ENCODE measurements around the gene VENTX.
"Not testable (repeated sequence)": the region's sequence is repeated elsewhere in the genome, so short reads cannot be mapped to it uniquely, and the experiment has no call there.

VENTX gene

GRCh38 chr10:133231946-133232574, 5.6 kb upstream of the VENTX start:
- H3K9ac ChIP-seq (ENCODE audit: low read depth, low read length), result peak overlapping the region; percentile 61
- H3K4me1 ChIP-seq (ENCODE audit: control insufficient read depth, insufficient read depth, low read length), result peaks cover 2% of the 10 kb centered on the region
- peak overlapping the region; percentile 62 for H3K4me3 ChIP-seq (ENCODE audit: low read depth, low read length)
- peaks cover 2% of the 10 kb centered on the region for H3K36me3 ChIP-seq (ENCODE audit: control insufficient read depth, insufficient read depth, low read length)
- no peaks in the 10 kb centered on the region for H3K9me3 ChIP-seq (ENCODE audit: control insufficient read depth, insufficient read depth, low read length)
- H3K27me3 ChIP-seq (ENCODE audit: control insufficient read depth, insufficient read depth, low read length), result peaks cover 27% of the 10 kb centered on the region

- not testable (repeated sequence) for H3K36me3 ChIP-seq (ENCODE audit: control insufficient read depth, insufficient read depth, low read length); H3K9me3 ChIP-seq (ENCODE audit: control insufficient read depth, insufficient read depth, low read length); H3K9ac ChIP-seq (ENCODE audit: low read depth, low read length); H3K4me1 ChIP-seq (ENCODE audit: control insufficient read depth, insufficient read depth, low read length)
- Histone ChIP-seq H3K4me3 (ENCODE audit: low read depth, low read length) (peak overlapping the region; percentile 32), H3K27me3 (ENCODE audit: control insufficient read depth, insufficient read depth, low read length) (peaks cover 18% of the 10 kb centered on the region)
These were observed 2.9 kb upstream of the VENTX start for GRCh38 chr10:133234796-133235195.

- Histone ChIP-seq H3K9ac (ENCODE audit: low read depth, low read length) (no peak overlapping the region), H3K27me3 (ENCODE audit: control insufficient read depth, insufficient read depth, low read length) (peaks cover 18% of the 10 kb centered on the region), H3K36me3 (ENCODE audit: control insufficient read depth, insufficient read depth, low read length) (peaks cover 2% of the 10 kb centered on the region), H3K4me3 (ENCODE audit: low read depth, low read length) (peak overlapping the region; percentile 32), H3K4me1 (ENCODE audit: control insufficient read depth, insufficient read depth, low read length) (no peaks in the 10 kb centered on the region), H3K9me3 (ENCODE audit: control insufficient read depth, insufficient read depth, low read length) (no peaks in the 10 kb centered on the region)
These were observed 2.3 kb upstream of the VENTX start for GRCh38 chr10:133235265-133235855.

GRCh38 chr10:133235932-133236331, 1.7 kb upstream of the VENTX start:
- Histone ChIP-seq H3K36me3 (ENCODE audit: control insufficient read depth, insufficient read depth, low read length) (peaks cover 2% of the 10 kb centered on the region), H3K4me3 (ENCODE audit: low read depth, low read length) (peak overlapping the region; percentile 50), H3K27me3 (ENCODE audit: control insufficient read depth, insufficient read depth, low read length) (peaks cover 18% of the 10 kb centered on the region), H3K9me3 (ENCODE audit: control insufficient read depth, insufficient read depth, low read length) (no peaks in the 10 kb centered on the region), H3K9ac (ENCODE audit: low read depth, low read length) (no peak overlapping the region), H3K4me1 (ENCODE audit: control insufficient read depth, insufficient read depth, low read length) (no peaks in the 10 kb centered on the region)

- Histone ChIP-seq H3K36me3 (ENCODE audit: control insufficient read depth, insufficient read depth, low read length) (no peaks in the 10 kb centered on the region), H3K4me3 (ENCODE audit: low read depth, low read length) (peak overlapping the region; percentile 50), H3K9ac (ENCODE audit: low read depth, low read length) (no peak overlapping the region), H3K9me3 (ENCODE audit: control insufficient read depth, insufficient read depth, low read length) (no peaks in the 10 kb centered on the region), H3K27me3 (ENCODE audit: control insufficient read depth, insufficient read depth, low read length) (peaks cover 18% of the 10 kb centered on the region), H3K4me1 (ENCODE audit: control insufficient read depth, insufficient read depth, low read length) (no peaks in the 10 kb centered on the region)
These were observed 1.0 kb upstream of the VENTX start for GRCh38 chr10:133236401-133237240.

GRCh38 chr10:133237241-133237587, 441 bp upstream of the VENTX start:
- peak overlapping the region; percentile 50 for H3K4me3 ChIP-seq (ENCODE audit: low read depth, low read length)
- H3K9ac ChIP-seq (ENCODE audit: low read depth, low read length), result peak overlapping the region; percentile 37
- H3K4me1 ChIP-seq (ENCODE audit: control insufficient read depth, insufficient read depth, low read length), result no peaks in the 10 kb centered on the region
- no peaks in the 10 kb centered on the region for H3K36me3 ChIP-seq (ENCODE audit: control insufficient read depth, insufficient read depth, low read length)
- peaks cover 18% of the 10 kb centered on the region for H3K27me3 ChIP-seq (ENCODE audit: control insufficient read depth, insufficient read depth, low read length)
- no peaks in the 10 kb centered on the region for H3K9me3 ChIP-seq (ENCODE audit: control insufficient read depth, insufficient read depth, low read length)

- no peaks in the 10 kb centered on the region for H3K36me3 ChIP-seq (ENCODE audit: control insufficient read depth, insufficient read depth, low read length)
- peaks cover 16% of the 10 kb centered on the region for H3K27me3 ChIP-seq (ENCODE audit: control insufficient read depth, insufficient read depth, low read length)
- H3K9me3 ChIP-seq (ENCODE audit: control insufficient read depth, insufficient read depth, low read length), result no peaks in the 10 kb centered on the region
- no peaks in the 10 kb centered on the region for H3K4me1 ChIP-seq (ENCODE audit: control insufficient read depth, insufficient read depth, low read length)
- H3K9ac ChIP-seq (ENCODE audit: low read depth, low read length), result peak overlapping the region; percentile 60
- peak overlapping the region; percentile 50 for H3K4me3 ChIP-seq (ENCODE audit: low read depth, low read length)
These were observed 780 bp downstream of the VENTX start for GRCh38 chr10:133238466-133238804.

- Histone ChIP-seq H3K9ac (ENCODE audit: low read depth, low read length) (no peak overlapping the region), H3K27me3 (ENCODE audit: control insufficient read depth, insufficient read depth, low read length) (peaks cover 11% of the 10 kb centered on the region), H3K9me3 (ENCODE audit: control insufficient read depth, insufficient read depth, low read length) (no peaks in the 10 kb centered on the region), H3K4me1 (ENCODE audit: control insufficient read depth, insufficient read depth, low read length) (no peaks in the 10 kb centered on the region), H3K36me3 (ENCODE audit: control insufficient read depth, insufficient read depth, low read length) (no peaks in the 10 kb centered on the region), H3K4me3 (ENCODE audit: low read depth, low read length) (no peak overlapping the region)
These were observed 2.3 kb downstream of the VENTX start for GRCh38 chr10:133239990-133240389.

- Histone ChIP-seq H3K27me3 (ENCODE audit: control insufficient read depth, insufficient read depth, low read length) (peaks cover 3% of the 10 kb centered on the region), H3K4me3 (ENCODE audit: low read depth, low read length) (no peak overlapping the region), H3K36me3 (ENCODE audit: control insufficient read depth, insufficient read depth, low read length) (no peaks in the 10 kb centered on the region), H3K4me1 (ENCODE audit: control insufficient read depth, insufficient read depth, low read length) (no peaks in the 10 kb centered on the region), H3K9me3 (ENCODE audit: control insufficient read depth, insufficient read depth, low read length) (no peaks in the 10 kb centered on the region), H3K9ac (ENCODE audit: low read depth, low read length) (no peak overlapping the region)
These were observed 4.0 kb downstream of the VENTX start for GRCh38 chr10:133241501-133242205.

- Histone ChIP-seq H3K4me1 (ENCODE audit: control insufficient read depth, insufficient read depth, low read length) (peaks cover 4% of the 10 kb centered on the region), H3K27me3 (ENCODE audit: control insufficient read depth, insufficient read depth, low read length) (no peaks in the 10 kb centered on the region), H3K9me3 (ENCODE audit: control insufficient read depth, insufficient read depth, low read length) (no peaks in the 10 kb centered on the region), H3K36me3 (ENCODE audit: control insufficient read depth, insufficient read depth, low read length) (no peaks in the 10 kb centered on the region), H3K9ac (ENCODE audit: low read depth, low read length) (peak overlapping the region; percentile 6), H3K4me3 (ENCODE audit: low read depth, low read length) (no peak overlapping the region)
These were observed 5.1 kb downstream of the VENTX start for GRCh38 chr10:133242611-133243356.

- Histone ChIP-seq H3K4me3 (ENCODE audit: low read depth, low read length) (no peak overlapping the region), H3K4me1 (ENCODE audit: control insufficient read depth, insufficient read depth, low read length) (peaks cover 4% of the 10 kb centered on the region), H3K36me3 (ENCODE audit: control insufficient read depth, insufficient read depth, low read length) (no peaks in the 10 kb centered on the region), H3K27me3 (ENCODE audit: control insufficient read depth, insufficient read depth, low read length) (no peaks in the 10 kb centered on the region), H3K9me3 (ENCODE audit: control insufficient read depth, insufficient read depth, low read length) (no peaks in the 10 kb centered on the region), H3K9ac (ENCODE audit: low read depth, low read length) (peak overlapping the region; percentile 6)
These were observed 5.9 kb downstream of the VENTX start for GRCh38 chr10:133243593-133243992.
